ENCODE data around the gene SREBF1. TPM values are rescaled to one million over a fixed set of nuclear protein-coding genes. Genes with fewer than 3 reads are reported as not detected.

Gene SREBF1
- total RNA-seq, 1 experiment from 2014 or later = 298 TPM

DNA sequence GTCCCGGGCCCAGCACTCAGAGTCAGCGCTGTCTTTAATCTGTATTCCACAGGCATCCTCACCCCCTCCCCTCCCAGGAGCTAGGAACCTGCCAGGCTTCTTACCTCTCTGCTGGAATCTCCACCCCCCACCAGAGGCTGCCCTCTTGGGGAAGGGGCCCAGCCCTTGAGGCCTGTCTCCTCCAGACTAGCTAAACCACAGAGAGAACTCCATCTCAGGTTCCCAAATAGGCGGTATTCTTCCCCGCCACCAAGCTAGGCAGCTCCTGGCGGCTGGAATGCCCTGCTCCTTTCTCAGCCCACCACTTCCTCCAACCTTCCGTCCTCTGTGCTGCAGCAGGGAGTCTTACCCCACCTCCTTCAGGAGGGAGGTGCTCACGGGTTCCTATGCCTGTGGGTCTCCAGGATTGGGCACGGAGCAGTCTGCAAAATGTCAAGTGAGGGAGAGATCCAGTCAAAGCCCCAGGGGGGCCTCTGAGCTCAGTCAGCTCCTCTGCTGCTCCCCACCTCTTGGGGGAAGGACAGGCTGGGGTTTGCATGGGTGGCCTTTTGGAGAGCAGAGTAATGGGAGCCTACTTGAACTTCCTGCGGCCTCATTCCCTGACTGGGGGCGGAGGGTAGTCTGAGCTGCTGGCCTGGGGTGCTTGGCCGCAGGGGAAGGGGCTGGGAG lies 55.7 kb downstream of the SREBF1 start:
- TF ChIP-seq, protein P1, sequence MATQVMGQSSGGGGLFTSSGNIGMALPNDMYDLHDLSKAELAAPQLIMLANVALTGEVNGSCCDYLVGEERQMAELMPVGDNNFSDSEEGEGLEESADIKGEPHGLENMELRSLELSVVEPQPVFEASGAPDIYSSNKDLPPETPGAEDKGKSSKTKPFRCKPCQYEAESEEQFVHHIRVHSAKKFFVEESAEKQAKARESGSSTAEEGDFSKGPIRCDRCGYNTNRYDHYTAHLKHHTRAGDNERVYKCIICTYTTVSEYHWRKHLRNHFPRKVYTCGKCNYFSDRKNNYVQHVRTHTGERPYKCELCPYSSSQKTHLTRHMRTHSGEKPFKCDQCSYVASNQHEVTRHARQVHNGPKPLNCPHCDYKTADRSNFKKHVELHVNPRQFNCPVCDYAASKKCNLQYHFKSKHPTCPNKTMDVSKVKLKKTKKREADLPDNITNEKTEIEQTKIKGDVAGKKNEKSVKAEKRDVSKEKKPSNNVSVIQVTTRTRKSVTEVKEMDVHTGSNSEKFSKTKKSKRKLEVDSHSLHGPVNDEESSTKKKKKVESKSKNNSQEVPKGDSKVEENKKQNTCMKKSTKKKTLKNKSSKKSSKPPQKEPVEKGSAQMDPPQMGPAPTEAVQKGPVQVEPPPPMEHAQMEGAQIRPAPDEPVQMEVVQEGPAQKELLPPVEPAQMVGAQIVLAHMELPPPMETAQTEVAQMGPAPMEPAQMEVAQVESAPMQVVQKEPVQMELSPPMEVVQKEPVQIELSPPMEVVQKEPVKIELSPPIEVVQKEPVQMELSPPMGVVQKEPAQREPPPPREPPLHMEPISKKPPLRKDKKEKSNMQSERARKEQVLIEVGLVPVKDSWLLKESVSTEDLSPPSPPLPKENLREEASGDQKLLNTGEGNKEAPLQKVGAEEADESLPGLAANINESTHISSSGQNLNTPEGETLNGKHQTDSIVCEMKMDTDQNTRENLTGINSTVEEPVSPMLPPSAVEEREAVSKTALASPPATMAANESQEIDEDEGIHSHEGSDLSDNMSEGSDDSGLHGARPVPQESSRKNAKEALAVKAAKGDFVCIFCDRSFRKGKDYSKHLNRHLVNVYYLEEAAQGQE (IDR thresholded peaks at IDR 0.05; ENCODE audit: low read depth) = no peak
- TF ChIP-seq ZFX (IDR thresholded peaks at IDR 0.05) (no peak), CBX3 (IDR thresholded peaks at IDR 0.05; ENCODE audit: low read depth) (no peak), EZH2phosphoT487 (IDR thresholded peaks at IDR 0.05; ENCODE audit: borderline replicate concordance) (no peak), CTCF (IDR thresholded peaks at IDR 0.05 in 2 of 3, conservative IDR thresholded peaks at IDR 0.05 in 1 of 3; ENCODE audit: borderline replicate concordance in 1 of 3, insufficient read depth in 1 of 3, low read depth in 2 of 3, low read length in 2 of 3) (peak in 2 of 3 experiments; percentile 13 to 15; a peak in 2 of 6 replicates), ZNF274 (IDR thresholded peaks at IDR 0.05; ENCODE audit: low read depth, low read length) (no peak)
- peaks cover 42% of the 10 kb centered on the region for H3K79me2 ChIP-seq (ENCODE audit: insufficient read depth, low read length)
- intact Hi-C loops (cut with micrococcal nuclease) = loop anchor here (10.0 kb wide), 1 partner anchor 96 kb away; the partner anchor contains the start of gene RAI1
- ATAC-seq (peak; percentile 16; the same call in 1 of the 2 replicates), DNase-seq (ENCODE audit: low read depth, low spot score) (no peak)
- no peaks in the 10 kb centered on the region; the same call in 1 of the 2 replicates for H4K20me1 ChIP-seq (ENCODE audit: insufficient read depth)
- H3K9me2 ChIP-seq (ENCODE audit: insufficient read depth) = no peaks in the 10 kb centered on the region
- no TSS peak for BruUV-seq (replicated peaks)
- H3K9ac ChIP-seq (ENCODE audit: low read length) = peak overlapping the region; percentile 25
- H3K36me3 ChIP-seq (ENCODE audit: control insufficient read depth in 1 of 2, insufficient read depth in 2 of 2, low read length in 2 of 2) = no peaks in the 10 kb centered on the region
- no peaks in the 10 kb centered on the region for H3K9me3 ChIP-seq (ENCODE audit: control insufficient read depth in 1 of 2, insufficient read depth in 1 of 2, low read depth in 1 of 2, low read length in 2 of 2)
- no peak overlapping the region for H3K4me3 ChIP-seq (replicated peaks in 1 of 2; ENCODE audit: low read depth in 1 of 2, low read length in 2 of 2)
- H3K27ac ChIP-seq (ENCODE audit: low read depth, low read length) = peak overlapping the region; percentile 80
- ChIA-PET POLR2A (no interaction called here), RAD21 (ENCODE audit: low non-redundant PET in 1 of 2, low total read pairs in 2 of 2, uncharacterized antibody in 2 of 2, unreplicated experiment in 2 of 2) (no interaction called here), CTCF (interaction anchor here (1.1 kb wide), 1 partner anchor 69 kb away, joined by 3 read pairs; no protein-coding TSS in a partner anchor)
- H3K4me2 ChIP-seq (ENCODE audit: low read length) = peak overlapping the region; percentile 91
- H3K27me3 ChIP-seq (ENCODE audit: insufficient read depth, low read length) = no peaks in the 10 kb centered on the region
- no peak overlapping the region for H2AFZ ChIP-seq (ENCODE audit: low read depth, low read length, poor library complexity, severe bottlenecking)
- peaks cover 39 to 65% of the 10 kb centered on the region in 2 experiments for H3K4me1 ChIP-seq (ENCODE audit: control insufficient read depth in 1 of 2, insufficient read depth in 2 of 2, low read length in 2 of 2)

Measured in HCT116 (cell line).